DMS 273 treated with DMSO at 0.1 percent for 48 hours (cell line): ENCODE data around the gene TMEM94.

ENCODE experiments used
- DNase-seq: peaks from one replicate; lab custom pipeline; 2025; lab: John Stamatoyannopoulos, UW

Gene TMEM94

DNA sequence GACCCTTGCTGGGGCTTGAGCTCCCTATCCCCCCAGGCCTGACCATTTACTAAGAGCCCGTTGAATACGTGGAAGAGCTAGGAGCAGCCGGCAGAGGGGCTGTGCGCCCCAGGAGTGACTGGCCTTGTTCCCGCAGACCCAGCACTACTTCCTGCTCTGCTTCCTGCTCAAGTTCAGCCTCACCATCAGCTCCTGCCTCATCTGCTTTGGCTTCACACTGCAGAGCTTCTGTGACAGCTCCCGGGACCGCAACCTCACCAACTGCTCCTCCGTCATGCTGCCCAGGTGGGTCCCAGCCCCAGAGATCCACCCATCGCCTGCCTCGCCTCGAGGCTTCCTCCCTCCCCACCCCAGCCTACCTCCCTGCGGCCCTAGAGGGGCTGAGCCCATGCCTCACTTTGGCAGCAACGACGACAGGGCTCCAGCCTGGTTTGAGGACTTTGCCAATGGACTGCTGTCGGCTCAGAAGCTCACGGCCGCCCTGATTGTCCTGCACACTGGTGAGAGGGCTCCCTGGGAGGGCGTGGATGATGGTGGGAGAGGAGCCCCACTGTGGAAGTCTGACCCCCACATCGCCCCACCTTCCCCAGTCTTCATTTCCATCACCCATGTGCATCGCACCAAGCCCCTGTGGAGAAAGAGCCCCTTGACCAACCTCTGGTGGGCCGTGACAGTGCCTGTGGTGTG lies 41.7 kb downstream of the TMEM94 start:
- DNase-seq, result no peak

DNA sequence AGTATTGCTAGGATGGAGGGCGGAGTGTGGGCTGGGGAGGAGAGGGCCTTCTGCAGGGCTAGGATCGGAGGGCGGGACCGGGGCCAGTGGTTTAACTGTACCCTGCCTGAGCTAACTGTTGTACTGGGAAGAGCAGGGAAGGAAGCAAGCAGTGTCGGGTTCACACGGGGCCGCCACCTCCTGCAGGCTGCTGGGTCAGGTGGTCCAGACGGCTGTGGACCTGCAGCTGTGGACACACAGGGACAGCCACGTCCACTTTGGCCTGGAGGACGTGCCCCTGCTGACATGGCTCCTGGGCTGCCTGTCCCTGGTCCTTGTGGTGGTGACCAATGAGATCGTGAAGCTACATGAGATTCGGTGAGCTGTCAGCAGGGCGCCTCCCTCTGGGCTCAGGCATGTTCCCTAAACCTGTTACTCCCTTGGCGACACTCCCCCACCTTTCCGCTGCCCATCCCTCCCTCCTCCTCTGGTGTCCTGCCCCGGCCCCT lies 42.3 kb downstream of the TMEM94 start:
- DNase-seq, result no peak

DNA sequence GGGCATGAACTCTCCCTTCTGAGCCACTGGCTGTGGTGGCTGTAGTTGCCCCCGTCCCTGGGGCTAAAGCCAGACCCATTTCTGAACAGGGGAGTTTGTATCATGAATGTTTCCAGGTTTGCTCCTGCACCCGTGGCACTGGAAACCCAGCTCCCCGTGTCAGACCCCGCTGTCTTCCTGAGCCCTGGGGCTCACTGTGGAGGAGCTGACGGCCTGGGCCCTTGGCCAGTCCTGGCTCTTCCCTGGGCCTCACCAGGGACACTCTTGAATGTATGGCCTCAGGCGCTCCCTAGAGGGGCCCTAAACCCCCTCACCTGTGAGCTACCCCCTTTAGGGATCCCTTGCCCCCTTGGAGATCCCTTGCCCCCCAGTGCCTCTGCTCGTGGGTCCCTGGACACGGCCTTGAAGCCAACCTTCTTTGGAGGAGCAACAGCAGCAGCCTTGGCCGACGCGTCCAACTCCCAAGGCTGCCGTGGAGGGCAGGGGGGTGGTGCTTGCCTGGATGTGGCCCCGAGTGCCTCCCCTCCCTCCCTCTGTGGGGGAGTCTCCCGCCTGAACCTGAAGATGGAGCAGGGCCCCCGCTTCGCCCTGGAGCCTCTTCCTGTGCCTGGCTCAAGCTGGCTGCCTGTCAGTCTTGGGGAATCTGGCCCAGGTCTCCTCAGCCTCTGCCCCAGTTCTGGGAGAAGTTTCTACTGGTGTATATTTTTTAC lies 43.0 kb downstream of the TMEM94 start:
- DNase-seq, result no peak

DNA sequence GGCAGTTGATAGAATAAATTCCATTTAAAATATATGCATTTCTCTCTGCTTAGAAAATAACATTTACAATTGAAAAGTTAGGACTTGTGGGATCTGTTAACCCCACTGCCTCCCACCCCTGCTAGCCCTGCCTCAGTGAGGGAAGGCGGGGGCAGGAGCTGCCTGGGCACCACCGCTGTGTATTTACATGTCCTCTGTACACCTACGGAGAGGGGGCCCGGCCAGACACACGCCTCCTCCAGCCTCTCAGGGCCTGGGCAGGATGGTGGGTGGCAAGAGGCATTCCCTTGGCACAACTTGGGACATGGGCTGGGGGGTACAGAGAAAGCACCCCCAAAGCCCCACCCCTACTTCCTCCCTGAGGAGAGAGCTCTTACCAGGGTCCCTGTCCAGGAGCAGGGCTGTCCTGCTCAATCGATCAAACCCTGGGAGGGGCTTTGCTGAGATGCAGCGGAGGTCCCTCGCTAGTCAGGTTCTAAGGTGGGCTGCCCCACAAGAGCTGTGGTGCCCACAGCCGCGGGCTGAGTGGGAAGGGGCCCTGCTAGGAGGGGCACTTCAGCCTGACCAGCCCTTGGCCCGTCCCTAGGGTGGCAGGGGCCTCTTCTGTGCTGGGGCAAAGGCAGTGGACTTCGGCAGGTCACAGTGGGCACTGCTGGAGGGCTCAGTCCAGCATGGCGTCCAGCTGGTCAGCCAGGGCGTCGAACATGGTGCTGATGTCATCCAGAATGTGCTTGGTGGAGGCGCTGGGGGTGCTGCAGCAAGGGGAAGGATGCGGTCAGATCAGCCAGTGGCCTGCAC lies 44.2 kb downstream of the TMEM94 start:
- no peak for DNase-seq

DNA sequence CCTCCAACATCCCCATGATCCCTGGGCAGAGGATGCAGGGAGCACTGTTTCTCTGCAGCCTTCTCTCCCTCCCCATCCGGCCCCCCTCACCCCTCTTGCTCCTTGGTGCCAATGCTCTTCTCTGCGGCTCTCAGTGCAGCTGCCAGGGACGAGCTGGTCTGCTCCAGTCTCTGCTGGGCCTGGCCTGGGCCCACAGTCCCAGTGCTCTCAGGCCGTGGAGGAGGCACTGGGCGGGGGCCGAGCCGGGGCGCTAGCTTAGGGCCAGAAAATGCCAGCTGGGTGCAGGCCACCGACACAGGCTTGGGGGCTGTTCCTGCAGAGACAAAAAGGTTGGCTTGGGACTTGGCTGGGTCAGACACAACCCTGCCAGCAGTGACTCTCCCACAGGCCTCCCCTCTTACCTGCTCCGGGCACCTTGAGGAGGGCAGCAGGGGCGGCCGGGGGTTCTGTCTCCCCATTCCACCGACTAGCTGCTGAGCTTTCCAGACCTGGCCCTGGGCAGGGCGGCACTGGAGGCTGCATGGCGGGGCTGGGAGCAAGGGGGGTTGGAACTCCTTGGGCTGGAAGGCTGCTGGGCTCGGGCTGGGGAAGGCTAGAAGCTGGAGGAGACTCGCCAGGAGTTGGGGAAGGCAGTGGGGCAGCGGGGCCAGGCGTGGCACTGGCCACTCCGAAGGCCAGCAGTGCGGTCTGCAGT lies 45.1 kb downstream of the TMEM94 start:
- no peak for DNase-seq

DNA sequence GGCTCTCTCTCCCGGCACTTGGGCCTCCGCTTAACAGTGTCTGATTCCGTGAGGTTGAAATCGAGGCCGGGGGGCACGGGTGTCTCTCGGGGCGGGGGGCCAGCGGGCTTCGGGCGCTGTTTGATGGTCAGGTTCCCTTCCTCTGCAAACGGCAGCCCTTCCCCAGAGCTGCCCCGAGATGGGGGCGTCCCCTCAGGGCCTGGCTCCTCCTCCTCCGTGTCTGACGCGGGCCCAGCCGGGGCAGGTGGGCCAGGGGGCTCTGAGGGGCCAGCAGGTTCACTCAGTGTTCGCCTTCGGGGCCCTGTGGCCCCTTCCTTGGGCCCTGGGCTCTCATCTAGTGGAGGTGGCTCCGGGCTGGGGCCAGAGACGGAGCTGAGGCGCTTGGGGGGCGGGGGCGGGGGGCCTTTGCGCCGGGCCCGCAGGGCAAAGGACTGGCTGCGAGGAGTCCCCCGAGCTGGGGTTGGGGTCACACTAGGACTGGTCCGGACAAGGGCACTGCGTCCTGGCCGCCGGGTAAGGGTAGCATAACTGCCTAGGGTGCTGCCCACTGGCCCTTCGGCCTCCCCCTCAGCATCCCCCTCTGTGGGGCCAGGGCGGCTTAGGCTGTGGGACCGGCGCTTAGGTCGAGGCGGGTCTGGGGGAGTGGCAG lies 45.8 kb downstream of the TMEM94 start:
- no peak for DNase-seq

DNA sequence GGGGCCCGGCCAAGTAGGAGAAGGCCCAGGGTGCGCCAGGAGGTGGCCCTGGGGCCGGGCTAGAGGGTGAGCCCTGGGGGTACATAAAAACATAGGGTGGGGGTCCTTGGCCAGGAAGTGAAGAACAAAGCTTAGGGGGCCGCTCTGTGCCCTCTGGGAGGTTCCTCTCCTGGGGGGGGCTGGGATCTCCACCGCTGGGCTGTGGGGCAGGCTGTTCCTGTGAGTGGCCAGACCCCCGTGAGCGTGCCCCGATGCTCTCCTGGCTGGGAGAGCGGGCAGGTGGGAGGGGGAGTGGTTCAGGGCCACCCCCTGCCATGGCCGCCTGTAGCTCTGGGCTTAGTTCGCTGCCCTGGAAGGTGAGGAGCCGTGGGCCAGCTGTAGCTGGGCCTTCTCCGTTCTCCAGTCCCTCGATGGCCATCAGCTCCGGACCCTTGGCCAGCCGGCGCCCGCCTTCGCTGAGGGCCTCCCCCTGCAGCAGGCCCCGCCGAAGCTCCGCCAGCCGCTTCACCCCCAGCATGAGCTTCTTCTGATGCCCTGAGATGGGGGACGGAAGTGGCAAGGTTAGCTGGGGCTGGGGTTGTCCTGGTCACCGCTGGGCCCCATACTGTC lies 46.4 kb downstream of the TMEM94 start:
- DNase-seq, result no peak

DNA sequence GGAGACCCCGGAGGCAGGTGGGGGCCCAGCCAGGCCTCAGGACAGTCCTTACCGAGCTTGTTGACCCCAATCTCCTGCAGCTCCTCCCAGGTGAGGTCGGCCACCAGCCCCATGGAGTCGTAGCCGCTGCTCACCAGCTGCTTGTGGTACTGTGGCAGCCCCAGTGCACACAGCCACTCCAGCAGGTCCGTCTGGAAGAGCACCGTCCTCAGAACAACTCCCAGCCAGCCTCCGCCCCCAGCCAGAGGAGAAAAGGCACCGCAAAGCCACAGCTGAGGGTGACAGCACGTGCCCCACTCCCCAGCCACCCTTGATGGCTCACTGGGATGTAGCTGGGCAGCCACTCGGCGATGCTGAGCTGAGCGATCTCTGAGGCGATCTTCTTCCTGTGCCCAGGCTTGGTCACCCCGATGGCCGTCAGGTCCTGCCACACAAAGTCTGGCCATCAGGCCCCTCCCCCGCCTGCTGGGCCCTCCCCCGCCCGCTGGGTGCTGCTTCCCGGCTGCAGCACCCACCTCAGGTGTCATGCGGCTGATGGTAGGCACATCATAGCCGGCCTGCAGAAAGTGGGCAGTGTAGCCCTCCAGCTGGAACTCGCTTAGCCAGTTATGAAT lies 47.0 kb downstream of the TMEM94 start:
- no peak for DNase-seq

DNA sequence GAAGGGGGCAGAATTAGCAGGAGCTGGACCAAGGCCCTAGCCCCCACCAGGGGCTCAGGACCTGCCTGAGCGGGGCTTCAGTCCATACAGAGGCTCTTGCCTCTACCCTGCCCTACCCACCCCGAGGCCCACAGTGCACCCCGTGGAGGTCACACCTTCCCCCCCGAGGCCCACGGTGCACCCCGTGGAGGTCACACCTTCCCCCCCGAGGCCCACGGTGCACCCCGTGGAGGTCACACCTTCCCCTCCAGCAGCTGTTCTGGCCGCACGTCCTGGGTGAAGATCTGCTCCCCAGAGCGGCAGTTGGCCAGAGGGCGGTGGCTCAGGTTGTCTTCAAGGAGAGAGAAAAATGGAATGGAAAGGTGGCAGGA lies 47.5 kb downstream of the TMEM94 start:
- no peak for DNase-seq

DNA sequence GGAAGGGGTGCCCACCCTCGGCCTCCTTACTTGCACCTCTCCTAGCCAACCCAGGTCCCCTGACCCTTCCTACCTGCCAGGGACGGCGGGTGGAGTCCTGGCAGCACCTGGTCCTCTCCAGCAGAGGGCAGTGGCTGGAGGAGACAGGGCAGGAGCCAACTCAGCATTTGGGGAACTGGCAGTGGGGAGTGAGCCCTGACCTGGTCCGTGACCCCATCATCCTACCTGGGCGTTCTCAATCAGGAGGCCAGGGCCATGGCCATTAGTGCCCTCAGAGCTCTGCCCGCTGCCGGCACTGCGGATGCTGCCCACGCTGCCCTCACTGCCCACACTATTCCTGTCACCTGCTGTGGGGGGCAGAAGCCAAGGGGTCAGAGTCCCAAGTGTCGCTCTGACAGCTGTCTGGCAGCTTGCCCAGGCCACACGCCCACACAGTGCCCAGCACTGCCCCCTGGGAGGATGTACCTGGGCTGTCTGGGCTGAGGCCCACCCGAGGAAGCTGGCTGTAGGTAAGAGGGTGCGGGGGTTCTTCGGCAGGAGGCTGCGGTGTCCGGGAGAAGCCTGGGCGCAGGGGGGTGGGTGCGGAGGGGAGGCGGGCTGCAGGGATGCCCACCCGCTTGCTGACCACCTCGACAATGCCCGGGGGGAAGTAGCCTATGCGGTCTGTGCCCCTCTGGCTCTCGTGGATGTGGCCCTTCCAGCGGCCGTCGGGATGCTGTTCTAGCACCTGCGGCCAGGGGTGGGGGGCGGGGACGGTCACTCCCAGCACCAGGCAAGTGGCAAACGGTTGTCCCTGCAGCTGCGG lies 48.1 kb downstream of the TMEM94 start:
- no peak for DNase-seq

DNA sequence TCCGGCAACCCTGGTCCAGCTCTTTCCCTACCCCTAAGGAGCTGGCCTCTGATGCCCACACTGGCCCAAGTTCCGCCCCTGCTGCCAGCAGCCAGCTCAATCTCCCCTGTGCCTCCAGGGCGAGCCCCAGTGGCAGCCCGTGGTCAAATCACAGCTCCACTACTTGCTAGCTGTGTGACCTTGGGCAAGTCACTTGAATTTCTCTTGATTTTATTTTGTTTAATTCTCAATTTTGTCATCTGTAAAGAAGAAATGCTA lies 48.6 kb downstream of the TMEM94 start:
- DNase-seq, result no peak

DNA sequence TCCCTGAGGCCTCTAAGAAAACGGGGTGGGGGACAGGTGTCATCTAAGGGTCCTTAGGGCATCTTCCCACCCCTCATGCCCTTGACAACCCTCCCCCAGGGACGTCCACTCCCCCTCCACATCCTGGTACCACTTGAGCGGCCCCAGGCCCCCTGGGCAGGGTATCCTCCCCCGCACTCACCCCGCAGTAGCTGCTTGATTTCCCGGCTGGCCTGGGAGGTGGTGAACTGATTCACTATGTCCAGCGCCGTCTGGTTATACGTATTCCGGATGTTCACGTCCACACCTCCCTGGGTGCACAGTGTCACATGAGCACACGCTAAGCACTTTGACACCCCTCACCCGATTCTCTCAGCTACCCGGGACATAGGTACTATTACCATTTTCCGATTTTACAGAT lies 49.2 kb downstream of the TMEM94 start:
- no peak for DNase-seq

DNA sequence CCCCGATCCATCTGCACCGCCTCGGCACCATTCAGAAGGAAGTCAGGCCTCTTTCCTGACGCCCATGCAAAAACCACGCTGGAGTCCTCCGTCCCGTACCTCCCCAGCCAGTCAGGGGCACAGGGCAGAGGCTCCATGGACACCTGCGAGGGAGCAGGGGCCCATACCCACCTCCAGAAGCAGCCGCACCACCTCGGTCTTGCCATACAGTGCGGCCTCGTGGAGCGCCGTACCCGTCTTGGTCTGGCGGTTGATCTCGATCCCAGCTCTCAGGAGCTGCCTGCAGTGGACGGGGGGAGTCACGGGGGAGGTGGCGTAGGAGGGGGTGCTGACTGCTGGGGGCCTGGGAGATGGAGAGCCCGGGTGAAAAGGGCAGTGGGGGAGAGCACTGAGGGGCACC lies 49.7 kb downstream of the TMEM94 start:
- DNase-seq, result no peak

DNA sequence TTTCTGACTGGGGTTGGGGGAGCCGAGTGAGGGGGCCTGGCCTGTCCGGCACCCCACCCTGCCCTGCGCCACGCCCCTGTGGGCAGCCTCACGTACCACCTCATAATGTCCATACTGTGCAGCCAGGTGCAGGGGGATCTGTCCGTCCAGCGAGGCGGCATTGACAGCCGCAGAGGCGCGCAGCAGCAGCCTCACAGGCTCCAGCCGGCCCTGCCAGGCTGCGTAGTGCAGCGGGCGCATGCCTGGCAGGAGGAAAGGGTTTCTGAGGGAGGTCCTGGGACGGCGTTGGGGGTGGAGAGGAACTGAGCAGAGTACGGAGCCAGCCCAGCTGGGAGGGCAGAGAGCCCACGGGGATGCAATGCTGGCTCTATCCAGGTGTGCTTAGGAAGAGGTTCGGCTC lies 50.5 kb downstream of the TMEM94 start:
- no peak for DNase-seq

DNA sequence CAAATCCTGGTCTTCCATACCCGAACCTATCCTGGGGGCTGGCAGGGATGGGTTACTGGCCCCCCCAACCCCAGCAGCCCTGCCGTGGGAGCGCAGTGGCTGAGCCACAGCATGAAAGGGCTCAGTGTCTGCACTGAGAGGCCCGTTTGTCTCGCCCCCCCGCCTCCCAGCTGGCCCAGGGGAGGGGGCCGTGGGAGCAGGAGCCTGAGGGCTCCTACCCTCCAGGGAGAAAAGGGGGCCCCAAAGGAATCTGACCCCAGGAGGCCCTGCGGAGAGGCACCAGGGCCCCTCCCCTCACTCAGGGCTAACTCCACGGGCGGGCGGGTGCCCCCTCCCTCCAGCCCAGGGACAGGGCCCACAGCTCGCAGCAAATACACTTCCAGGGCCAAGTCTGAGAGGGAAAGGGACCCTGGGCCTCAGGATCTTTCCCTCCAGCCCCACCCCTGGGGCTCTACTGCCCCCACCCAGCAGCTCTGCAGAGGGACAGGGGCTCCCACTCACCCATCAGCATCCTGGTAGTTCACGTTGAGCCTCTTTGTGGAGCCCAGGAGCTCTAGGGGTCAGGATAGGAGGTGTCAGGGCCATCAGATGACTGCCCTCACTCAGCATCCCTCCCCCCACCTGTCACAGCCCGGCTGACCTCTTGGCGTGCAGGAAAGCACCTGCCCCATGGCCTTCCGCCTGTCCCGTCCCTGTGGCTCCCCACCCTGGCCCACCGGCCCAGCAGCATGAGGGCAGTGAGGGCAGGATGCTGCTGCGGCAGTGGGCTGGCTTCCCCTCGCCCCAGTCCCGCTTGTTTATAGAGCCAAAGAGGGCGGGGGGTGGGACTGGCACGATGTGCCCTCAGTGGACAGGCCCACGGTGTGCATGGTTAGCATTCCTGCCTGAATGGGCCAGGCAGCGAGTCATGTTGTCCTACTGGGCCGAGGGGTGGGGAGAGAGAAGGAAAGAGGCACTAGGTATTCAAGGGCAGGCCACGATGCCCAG lies 51.6 kb downstream of the TMEM94 start:
- no peak for DNase-seq

DNA sequence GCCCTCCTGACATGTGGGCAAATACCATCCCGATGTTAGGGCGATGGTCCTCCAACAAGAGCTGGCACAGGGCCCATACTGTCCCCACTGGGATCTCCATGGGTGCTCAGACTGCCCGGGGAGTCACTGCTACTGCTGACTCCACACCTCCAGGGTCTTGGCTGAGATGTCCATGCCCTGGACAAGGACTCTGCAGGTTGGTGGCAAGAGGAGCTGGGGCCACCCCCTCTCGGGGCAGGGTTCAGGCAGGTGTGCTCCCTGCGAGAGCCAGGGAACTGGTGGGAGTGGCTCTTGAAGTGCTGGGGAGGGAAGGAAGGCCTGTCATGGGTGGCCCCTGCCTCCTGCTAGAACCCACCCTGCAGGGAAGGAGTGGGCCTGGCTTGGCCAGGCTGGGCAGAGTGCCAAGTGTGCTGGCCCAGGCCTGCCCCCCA lies 52.5 kb downstream of the TMEM94 start:
- DNase-seq, result no peak

DNA sequence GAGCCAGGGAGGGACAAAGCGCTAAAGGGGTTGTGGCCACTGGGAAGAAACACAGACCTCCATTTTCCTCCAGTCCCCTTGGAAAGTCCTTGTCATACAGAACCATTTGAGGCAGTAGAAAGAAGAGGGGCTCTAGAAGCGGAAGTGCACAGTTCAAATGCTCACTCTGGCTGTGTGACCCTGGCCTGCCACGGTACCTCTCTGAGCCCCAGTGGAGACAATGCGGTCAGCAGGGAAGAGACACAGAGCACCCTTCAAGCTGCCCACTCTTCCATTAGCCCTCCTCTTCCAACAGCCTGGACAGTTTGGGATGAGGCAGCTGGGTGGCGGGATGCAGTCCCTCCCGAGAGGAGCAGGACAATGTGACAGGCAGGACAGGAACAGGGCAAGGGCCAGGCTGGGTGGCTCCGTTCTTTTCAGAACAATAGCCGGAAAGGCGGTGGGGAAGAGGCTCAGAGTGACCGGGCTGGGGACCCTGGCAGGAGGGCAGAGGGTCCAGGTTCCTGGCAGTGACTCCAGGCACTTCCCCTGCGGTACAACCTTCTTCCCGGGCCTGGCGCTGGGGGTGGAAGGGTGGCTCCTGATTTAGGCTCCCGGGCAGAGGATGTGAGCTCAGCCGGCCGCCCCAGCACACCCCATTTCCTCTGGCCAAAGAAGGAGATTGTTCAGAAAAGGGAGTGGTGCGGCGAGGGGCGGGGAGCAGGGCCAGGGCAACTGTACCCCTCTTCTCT lies 53.3 kb downstream of the TMEM94 start:
- no peak for DNase-seq

DNA sequence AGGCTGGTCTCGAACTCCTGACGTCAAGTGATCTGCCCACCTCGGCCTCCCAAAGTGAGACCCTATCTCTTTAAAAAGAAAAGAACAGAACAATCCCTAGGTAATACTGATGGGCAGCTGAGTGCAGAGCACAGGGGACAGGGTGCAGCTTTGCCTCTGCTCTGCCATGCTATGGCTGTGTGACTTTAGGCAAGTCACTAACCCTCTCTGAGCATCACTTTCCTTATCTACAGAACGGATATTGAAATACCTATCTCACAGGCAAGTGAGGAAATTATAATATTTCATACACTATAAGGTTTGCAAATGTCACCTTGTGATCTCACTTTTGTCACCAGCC lies 54.8 kb downstream of the TMEM94 start:
- DNase-seq, result no peak
